B cell (primary cell): ENCODE measurements around the gene ABCA12. TPM values are rescaled to one million over a fixed set of nuclear protein-coding genes. Genes with fewer than 3 reads are reported as not detected.

ENCODE experiments used
- ATAC-seq: fragments of 200-7000 bp; cut with Tn5 transposase; one replicate; pipeline ENCODE4 v1.10.0; 2021; ENCODE audit warnings: low read depth, mild to moderate bottlenecking, moderate number of reproducible peaks, moderate library complexity
- CTCF ChIA-PET: fragments of 350-600 bp; sonication (Branson Sonifier 250); formaldehyde crosslinking; loops from one replicate; lab custom pipeline; 2021; ENCODE audit warnings: antibody characterized with exemption, inconsistent platforms; lab: Charles Lee
- POLR2A ChIA-PET: fragments of 350-600 bp; sonication (Branson Sonifier 250); formaldehyde crosslinking; loops from one replicate; lab custom pipeline; 2021; ENCODE audit warnings: antibody characterized with exemption; lab: Charles Lee
- DNase-seq: peaks from one replicate; pipeline ENCODE4 v3.0.0; 2013
- H2AFZ ChIP-seq: 2 replicates; pipeline ENCODE4 v1.6.1; 2012; ENCODE audit warnings: mild to moderate bottlenecking, low read depth, low read length; ENCODE audit not compliant: insufficient read depth, poor library complexity, severe bottlenecking
- H3K27ac ChIP-seq, 2 donors: 1 replicate in 1 of 2; 2 replicates in 1 of 2; pipeline ENCODE4 v1.5.1; 2012 to 2013; ENCODE audit warnings: low read length in 2 of 2, mild to moderate bottlenecking in 2 of 2, moderate library complexity in 1 of 2
- H3K27me3 ChIP-seq, 4 experiments: fragments of 200-600 bp in 1 of 4; sonication (generic) in 1 of 4; replicated peaks in 1 of 4; 1 replicate in 2 of 4; 2 replicates in 2 of 4; pipeline versions ENCODE4 v1.6.1 to v1.7.0; 2013 to 2016; ENCODE audit warnings: low read length in 3 of 4, mild to moderate bottlenecking in 2 of 4, mixed read lengths in 1 of 4, moderate library complexity in 1 of 4; ENCODE audit not compliant: insufficient read depth in 4 of 4, control insufficient read depth in 3 of 4; ENCODE audit errors: control extremely low read depth in 1 of 4
- H3K36me3 ChIP-seq, 2 experiments: replicated peaks in 1 of 2; 1 replicate in 1 of 2; 2 replicates in 1 of 2; pipeline versions ENCODE4 v1.6.1 to v1.7.1; 2013; ENCODE audit warnings: low read length in 1 of 2; ENCODE audit not compliant: insufficient read depth in 2 of 2, control insufficient read depth in 1 of 2; ENCODE audit errors: control extremely low read depth in 1 of 2, extremely low read depth in 1 of 2
- H3K4me1 ChIP-seq, 2 donors: fragments of 200-600 bp in 1 of 2; sonication (generic) in 1 of 2; 1 replicate in 1 of 2; 2 replicates in 1 of 2; pipeline versions ENCODE4 v1.5.1 to v1.6.1; 2013 to 2017; ENCODE audit warnings: low read length in 2 of 2; ENCODE audit not compliant: control insufficient read depth in 2 of 2, insufficient read depth in 2 of 2
- H3K4me2 ChIP-seq: replicated peaks from 2 replicates; pipeline ENCODE3; 2012; ENCODE audit warnings: mild to moderate bottlenecking, low read depth, low read length; ENCODE audit not compliant: poor library complexity, severe bottlenecking
- H3K4me3 ChIP-seq, 5 experiments: fragments of 200-600 bp in 1 of 5; sonication (generic) in 1 of 5; 1 replicate in 3 of 5; 2 replicates in 2 of 5; pipeline versions ENCODE4 v1.5.1 to v1.7.0; 2011 to 2016; ENCODE audit warnings: low read length in 4 of 5, mild to moderate bottlenecking in 4 of 5, low read depth in 2 of 5, control low read depth in 1 of 5, moderate library complexity in 1 of 5; ENCODE audit not compliant: insufficient read depth in 1 of 5; ENCODE audit errors: control extremely low read depth in 1 of 5, extremely low read depth in 1 of 5
- H3K79me2 ChIP-seq: fragments of 200-600 bp; sonication (generic); one replicate; pipeline ENCODE4 v1.6.0; 2016; ENCODE audit warnings: low read length; ENCODE audit not compliant: control insufficient read depth, insufficient read depth
- H3K9ac ChIP-seq: fragments of 200-600 bp; sonication (generic); 2 replicates; pipeline ENCODE4 v1.6.1; 2017; ENCODE audit warnings: mild to moderate bottlenecking, low read length, moderate library complexity
- H3K9me3 ChIP-seq, 3 donors: one replicate each; pipeline versions ENCODE4 v1.6.1 to v1.7.1; 2013; ENCODE audit warnings: low read length in 2 of 3; ENCODE audit not compliant: control insufficient read depth in 2 of 3, insufficient read depth in 1 of 3; ENCODE audit errors: control extremely low read depth in 1 of 3
- H4K20me1 ChIP-seq: 2 replicates; pipeline ENCODE4 v1.6.0; 2012; ENCODE audit warnings: mild to moderate bottlenecking, low read length; ENCODE audit not compliant: insufficient read depth, control insufficient read depth, poor library complexity, severe bottlenecking
- H3K27ac Mint-ChIP-seq: one replicate; pipeline ENCODE4 v1.8.0; 2021; ENCODE audit warnings: mixed read lengths
- H3K27me3 Mint-ChIP-seq: one replicate; pipeline ENCODE4 v1.8.0; 2021; ENCODE audit warnings: mixed read lengths
- H3K4me1 Mint-ChIP-seq: one replicate; pipeline ENCODE4 v1.8.0; 2021; ENCODE audit warnings: mixed read lengths
- H3K4me3 Mint-ChIP-seq: one replicate; pipeline ENCODE4 v1.8.0; 2021; ENCODE audit warnings: mixed read lengths
- H3K9me3 Mint-ChIP-seq: one replicate; pipeline ENCODE4 v1.8.0; 2022; ENCODE audit warnings: mixed read lengths; ENCODE audit not compliant: insufficient read depth
- CTCF ChIP-seq: fragments of 200-600 bp; IDR thresholded peaks from one replicate; pipeline ENCODE4 v1.8.0; 2022; ENCODE audit warnings: antibody characterized with exemption, mild to moderate bottlenecking
- EZH2 ChIP-seq: IDR thresholded peaks from 2 replicates; pipeline ENCODE4 v1.6.1; 2012; ENCODE audit warnings: borderline replicate concordance, low read depth, mild to moderate bottlenecking, moderate library complexity, low read length; ENCODE audit not compliant: insufficient read depth, poor library complexity, severe bottlenecking
- WGBS: methylation state at CpG from one replicate; pipeline ENCODE4 v1.1.5; 2013; ENCODE audit warnings: missing lambda C conversion rate; ENCODE audit not compliant: insufficient coverage; 5-methylcytosine and 5-hydroxymethylcytosine counted together
- intact Hi-C: fragments of 100-400 bp; cut with micrococcal nuclease; formaldehyde crosslinking; loops from one replicate; pipeline ENCODE4 v1.10.0; 2022
- polyA plus RNA-seq: library from polyadenylated mRNA; depleted of rRNA; stranded (reverse); fragments of >200 nt; gene quantifications from 2 replicates; pipeline ENCODE4 v1.2.3, GENCODE V29; 2012
- total RNA-seq, 2 donors: library from RNA; stranded (reverse); fragments of 120-200 nt in 1 of 2; gene quantifications; 1 replicate in 1 of 2; 2 replicates in 1 of 2; pipeline versions ENCODE4 v1.2.3 to v1.2.4, GENCODE V29; 2013 to 2022

Gene ABCA12
- total and polyA plus RNA-seq, 2 donors (not counting 1 experiment from before 2014, with no cell fraction given) = not detected

- no peaks in the 10 kb centered on the region for H3K27me3 Mint-ChIP-seq
- H3K4me3 Mint-ChIP-seq = no peak overlapping the region
- H3K4me1 ChIP-seq = no peaks in the 10 kb centered on the region
- H2AFZ ChIP-seq = no peak overlapping the region
- WGBS = no CpG with 5 or more reads among the region's 3 CpGs
- no peak for DNase-seq
- no peak overlapping the region for H3K4me2 ChIP-seq
- TF ChIP-seq CTCF (no peak), EZH2 (no peak)
- no peak overlapping the region for H3K4me3 ChIP-seq
- no peaks in the 10 kb centered on the region for H3K36me3 ChIP-seq
- no peaks in the 10 kb centered on the region for H3K27me3 ChIP-seq
- H3K79me2 ChIP-seq = no peaks in the 10 kb centered on the region
- H3K27ac ChIP-seq = no peak overlapping the region
- no peaks in the 10 kb centered on the region for H4K20me1 ChIP-seq
- intact Hi-C loops = no loop called here
- no peaks in the 10 kb centered on the region for H3K4me1 Mint-ChIP-seq
- H3K9me3 Mint-ChIP-seq = no peaks in the 10 kb centered on the region
- CTCF ChIA-PET = no interaction called here
- H3K9ac ChIP-seq = no peak overlapping the region
- H3K27ac Mint-ChIP-seq = no peak overlapping the region
- POLR2A ChIA-PET = no interaction called here
- ATAC-seq = no peak
- no peaks in the 10 kb centered on the region for H3K9me3 ChIP-seq
These were observed 1.1 kb downstream of the ABCA12 start for GRCh38 chr2:215137329-215137686.

- DNase-seq (no peak), ATAC-seq (no peak)
- no peak overlapping the region for H3K4me3 Mint-ChIP-seq
- Histone ChIP-seq H3K9me3 (no peaks in the 10 kb centered on the region), H3K27ac (no peak overlapping the region), H2AFZ (no peak overlapping the region), H3K4me3 (no peak overlapping the region), H3K79me2 (no peaks in the 10 kb centered on the region), H3K4me1 (no peaks in the 10 kb centered on the region), H4K20me1 (no peaks in the 10 kb centered on the region), H3K4me2 (no peak overlapping the region), H3K27me3 (no peaks in the 10 kb centered on the region), H3K36me3 (no peaks in the 10 kb centered on the region), H3K9ac (no peak overlapping the region)
- no peak overlapping the region for H3K27ac Mint-ChIP-seq
- no peaks in the 10 kb centered on the region for H3K27me3 Mint-ChIP-seq
- no CpG with 5 or more reads among the region's 3 CpGs for WGBS
- no peaks in the 10 kb centered on the region for H3K4me1 Mint-ChIP-seq
- TF ChIP-seq EZH2 = no peak
- no peak for TF ChIP-seq CTCF
- ChIA-PET CTCF (no interaction called here), POLR2A (no interaction called here)
- no peaks in the 10 kb centered on the region for H3K9me3 Mint-ChIP-seq
- intact Hi-C loops = no loop called here
These were observed 1.6 kb downstream of the ABCA12 start for GRCh38 chr2:215136669-215137328.
